ENCODE results near the gene TBC1D17. TPM values are rescaled to one million over a fixed set of nuclear protein-coding genes. Genes with fewer than 3 reads are reported as not detected.
A peak's percentile ranks its signal among the peaks of the same experiment; 100 is the strongest.

Gene TBC1D17
- total and polyA plus RNA-seq, 10 of the 15 experiments (the other 5 are each of a cell fraction or from before 2014, with no cell fraction given) = 0.42 to 20.4 (median 11.2) TPM

Small RNAs within 50 kb of the gene (microRNA-seq; reads per million reads assigned to microRNA genes)
- gene MIR4749 = 2.1 reads per million, percentile 6 among the genes with 10 or more reads in this experiment
- 0.56 reads per million for gene MIR4750
- not detected for gene MIR6800

Small RNAs within 50 kb of the gene (small RNA-seq; reads per million reads assigned to genes)
- gene MIR4749 = 0.16 reads per million

Other genes starting within 250 kb of the TBC1D17 start
Only the 7 nearest of the 20 such genes appear.
- gene MED25, start 59.4 kb upstream of the TBC1D17 start, total RNA-seq (2014; rRNA removed) = 12.8 and 15.6 TPM in 2 replicates
- gene MED25, start 59.4 kb upstream of the TBC1D17 start, total RNA-seq (2014; rRNA removed; fragmentation: Illumina TruSeq; extraction: Trizol) = 8.0 and 8.2 TPM in 2 replicates
- 49.5 and 53.9 TPM in 2 replicates for gene MED25, start 59.4 kb upstream of the TBC1D17 start, total RNA-seq (2021)
- 12.6 and 15.5 TPM in 2 replicates for gene MED25, start 59.4 kb upstream of the TBC1D17 start, polyA plus RNA-seq (2011; rRNA removed)
- 14.3 and 32.4 TPM in 2 replicates for gene MED25, start 59.4 kb upstream of the TBC1D17 start, polyA plus RNA-seq (2014; fragmentation: Illumina TruSeq; extraction: Trizol)
- gene MED25, start 59.4 kb upstream of the TBC1D17 start, polyA plus RNA-seq (2014; fragmentation: Nextera tagmentation; extraction: Ambion mirVana) = 1 to 10 TPM; 3.5 to 5.2 TPM
- 24.5 and 34.4 TPM in 2 replicates for gene MED25, start 59.4 kb upstream of the TBC1D17 start, polyA plus RNA-seq (2014; rRNA removed)
- gene MED25, start 59.4 kb upstream of the TBC1D17 start, polyA plus RNA-seq (2016; fragmentation: Nextera tagmentation; extraction: Ambion mirVana) = 10 to 100 TPM; 18.7 to 20.7 TPM
- 28.7 and 36.6 TPM in 2 replicates for gene PTOV1, start 26.5 kb upstream of the TBC1D17 start, total RNA-seq (2014; rRNA removed)
- gene PTOV1, start 26.5 kb upstream of the TBC1D17 start, total RNA-seq (2014; rRNA removed; fragmentation: Illumina TruSeq; extraction: Trizol) = 17.8 and 18.1 TPM in 2 replicates
- gene PTOV1, start 26.5 kb upstream of the TBC1D17 start, total RNA-seq (2021) = 76.7 and 83.5 TPM in 2 replicates
- gene PTOV1, start 26.5 kb upstream of the TBC1D17 start, polyA plus RNA-seq (2011; rRNA removed) = 13.2 and 23.4 TPM in 2 replicates
- 3.6 and 21.2 TPM in 2 replicates for gene PTOV1, start 26.5 kb upstream of the TBC1D17 start, polyA plus RNA-seq (2014; fragmentation: Illumina TruSeq; extraction: Trizol)
- gene PTOV1, start 26.5 kb upstream of the TBC1D17 start, polyA plus RNA-seq (2014; fragmentation: Nextera tagmentation; extraction: Ambion mirVana) = 10 to 100 TPM in 1 of 2 experiments, 1 to 10 TPM in 1; 3.2 to 10.6 TPM
- gene PTOV1, start 26.5 kb upstream of the TBC1D17 start, polyA plus RNA-seq (2014; rRNA removed) = 38.1 and 41.5 TPM in 2 replicates
- gene PTOV1, start 26.5 kb upstream of the TBC1D17 start, polyA plus RNA-seq (2016; fragmentation: Nextera tagmentation; extraction: Ambion mirVana) = 10 to 100 TPM; 14.8 to 45.0 TPM
- gene PNKP, start 10.1 kb upstream of the TBC1D17 start, total RNA-seq (2014; rRNA removed) = 42.3 and 55.5 TPM in 2 replicates
- 19.3 and 20.2 TPM in 2 replicates for gene PNKP, start 10.1 kb upstream of the TBC1D17 start, total RNA-seq (2014; rRNA removed; fragmentation: Illumina TruSeq; extraction: Trizol)
- gene PNKP, start 10.1 kb upstream of the TBC1D17 start, total RNA-seq (2021) = 61.4 and 82.3 TPM in 2 replicates
- 9.2 and 14.6 TPM in 2 replicates for gene PNKP, start 10.1 kb upstream of the TBC1D17 start, polyA plus RNA-seq (2011; rRNA removed)
- 15.1 and 20.3 TPM in 2 replicates for gene PNKP, start 10.1 kb upstream of the TBC1D17 start, polyA plus RNA-seq (2014; fragmentation: Illumina TruSeq; extraction: Trizol)
- gene PNKP, start 10.1 kb upstream of the TBC1D17 start, polyA plus RNA-seq (2014; fragmentation: Nextera tagmentation; extraction: Ambion mirVana) = 1 to 10 TPM; 2.9 to 4.0 TPM
- gene PNKP, start 10.1 kb upstream of the TBC1D17 start, polyA plus RNA-seq (2014; rRNA removed) = 73.5 and 77.2 TPM in 2 replicates
- gene PNKP, start 10.1 kb upstream of the TBC1D17 start, polyA plus RNA-seq (2016; fragmentation: Nextera tagmentation; extraction: Ambion mirVana) = 10 to 100 TPM; 46.2 to 47.4 TPM
- gene AKT1S1, start 347 bp upstream of the TBC1D17 start, total RNA-seq (2014; rRNA removed) = 7.7 and 9.3 TPM in 2 replicates
- 3.8 and 5.1 TPM in 2 replicates for gene AKT1S1, start 347 bp upstream of the TBC1D17 start, total RNA-seq (2014; rRNA removed; fragmentation: Illumina TruSeq; extraction: Trizol)
- 20.9 and 21.4 TPM in 2 replicates for gene AKT1S1, start 347 bp upstream of the TBC1D17 start, total RNA-seq (2021)
- 7.2 and 13.1 TPM in 2 replicates for gene AKT1S1, start 347 bp upstream of the TBC1D17 start, polyA plus RNA-seq (2011; rRNA removed)
- 9.4 and 11.6 TPM in 2 replicates for gene AKT1S1, start 347 bp upstream of the TBC1D17 start, polyA plus RNA-seq (2014; fragmentation: Illumina TruSeq; extraction: Trizol)
- gene AKT1S1, start 347 bp upstream of the TBC1D17 start, polyA plus RNA-seq (2014; fragmentation: Nextera tagmentation; extraction: Ambion mirVana) = 1 to 10 TPM in 1 of 2 experiments, under 1 TPM in 1; 0.43 to 1.2 TPM
- 23.0 and 24.5 TPM in 2 replicates for gene AKT1S1, start 347 bp upstream of the TBC1D17 start, polyA plus RNA-seq (2014; rRNA removed)
- 10 to 100 TPM; 13.4 to 15.4 TPM for gene AKT1S1, start 347 bp upstream of the TBC1D17 start, polyA plus RNA-seq (2016; fragmentation: Nextera tagmentation; extraction: Ambion mirVana)
- 39.1 and 51.0 TPM in 2 replicates for gene IL4I1, start 19.2 kb downstream of the TBC1D17 start, total RNA-seq (2014; rRNA removed)
- 16.2 and 17.4 TPM in 2 replicates for gene IL4I1, start 19.2 kb downstream of the TBC1D17 start, total RNA-seq (2014; rRNA removed; fragmentation: Illumina TruSeq; extraction: Trizol)
- 80.0 and 82.6 TPM in 2 replicates for gene IL4I1, start 19.2 kb downstream of the TBC1D17 start, total RNA-seq (2021)
- 37.4 and 83.8 TPM in 2 replicates for gene IL4I1, start 19.2 kb downstream of the TBC1D17 start, polyA plus RNA-seq (2011; rRNA removed)
- gene IL4I1, start 19.2 kb downstream of the TBC1D17 start, polyA plus RNA-seq (2014; fragmentation: Illumina TruSeq; extraction: Trizol) = 4.8 and 20.1 TPM in 2 replicates
- under 1 TPM; 0.62 to 1.00 TPM for gene IL4I1, start 19.2 kb downstream of the TBC1D17 start, polyA plus RNA-seq (2014; fragmentation: Nextera tagmentation; extraction: Ambion mirVana)
- 42.5 and 53.3 TPM in 2 replicates for gene IL4I1, start 19.2 kb downstream of the TBC1D17 start, polyA plus RNA-seq (2014; rRNA removed)
- gene IL4I1, start 19.2 kb downstream of the TBC1D17 start, polyA plus RNA-seq (2016; fragmentation: Nextera tagmentation; extraction: Ambion mirVana) = 10 to 100 TPM; 43.0 to 45.5 TPM
- gene ATF5, start 51.5 kb downstream of the TBC1D17 start, total RNA-seq (2014; rRNA removed) = 24.8 and 29.0 TPM in 2 replicates
- gene ATF5, start 51.5 kb downstream of the TBC1D17 start, total RNA-seq (2014; rRNA removed; fragmentation: Illumina TruSeq; extraction: Trizol) = 16.7 and 17.6 TPM in 2 replicates
- 82.1 and 83.1 TPM in 2 replicates for gene ATF5, start 51.5 kb downstream of the TBC1D17 start, total RNA-seq (2021)
- 122 and 133 TPM in 2 replicates for gene ATF5, start 51.5 kb downstream of the TBC1D17 start, polyA plus RNA-seq (2011; rRNA removed)
- gene ATF5, start 51.5 kb downstream of the TBC1D17 start, polyA plus RNA-seq (2014; fragmentation: Illumina TruSeq; extraction: Trizol) = 38.1 and 41.1 TPM in 2 replicates
- gene ATF5, start 51.5 kb downstream of the TBC1D17 start, polyA plus RNA-seq (2014; fragmentation: Nextera tagmentation; extraction: Ambion mirVana) = 10 to 100 TPM in 1 of 2 experiments, 1 to 10 TPM in 1; 9.1 to 10.1 TPM
- gene ATF5, start 51.5 kb downstream of the TBC1D17 start, polyA plus RNA-seq (2014; rRNA removed) = 55.2 and 63.1 TPM in 2 replicates
- gene ATF5, start 51.5 kb downstream of the TBC1D17 start, polyA plus RNA-seq (2016; fragmentation: Nextera tagmentation; extraction: Ambion mirVana) = 10 to 100 TPM; 16.3 to 19.0 TPM
- 90.7 and 95.6 TPM in 2 replicates for gene NUP62, start 51.8 kb downstream of the TBC1D17 start, total RNA-seq (2014; rRNA removed)
- 46.5 and 50.1 TPM in 2 replicates for gene NUP62, start 51.8 kb downstream of the TBC1D17 start, total RNA-seq (2014; rRNA removed; fragmentation: Illumina TruSeq; extraction: Trizol)
- gene NUP62, start 51.8 kb downstream of the TBC1D17 start, total RNA-seq (2021) = 102 and 108 TPM in 2 replicates
- 13.7 and 35.5 TPM in 2 replicates for gene NUP62, start 51.8 kb downstream of the TBC1D17 start, polyA plus RNA-seq (2011; rRNA removed)
- gene NUP62, start 51.8 kb downstream of the TBC1D17 start, polyA plus RNA-seq (2014; fragmentation: Illumina TruSeq; extraction: Trizol) = 40.8 and 67.7 TPM in 2 replicates
- gene NUP62, start 51.8 kb downstream of the TBC1D17 start, polyA plus RNA-seq (2014; fragmentation: Nextera tagmentation; extraction: Ambion mirVana) = 10 to 100 TPM; 19.5 to 22.0 TPM
- 66.1 and 77.7 TPM in 2 replicates for gene NUP62, start 51.8 kb downstream of the TBC1D17 start, polyA plus RNA-seq (2014; rRNA removed)
- 100 to 1,000 TPM; 105 to 110 TPM for gene NUP62, start 51.8 kb downstream of the TBC1D17 start, polyA plus RNA-seq (2016; fragmentation: Nextera tagmentation; extraction: Ambion mirVana)